Measurements from ENCODE around the gene H1-8. TPM values are rescaled to one million over a fixed set of nuclear protein-coding genes. Genes with fewer than 3 reads are reported as not detected.

Gene H1-8
- total RNA-seq, 4 donors from 2014 or later, result not detected

- peak overlapping the region in 1 of 4 donors; percentile 17 for H3K27ac ChIP-seq
- H3K4me3 ChIP-seq, result no peak overlapping the region
- H3K4me1 ChIP-seq, result peaks cover 0 to 29% (median 24%) of the 10 kb centered on the region in 4 donors
- no peak for DNase-seq (ENCODE audit: low spot score in 2 of 2)
- peaks cover 0 to 100% (median 6%) of the 10 kb centered on the region in 3 donors for H3K36me3 ChIP-seq
- no peaks in the 10 kb centered on the region for H3K27me3 ChIP-seq
- WGBS, 2 donors, result 79 to 94% methylated on average over 9 to 14 of the region's 14 CpGs
- no peaks in the 10 kb centered on the region for H3K9me3 ChIP-seq
- TF ChIP-seq POLR2A (IDR thresholded peaks at IDR 0.05), result no peak
- no peak for TF ChIP-seq EP300 (IDR thresholded peaks at IDR 0.05)
- TF ChIP-seq, protein P1, sequence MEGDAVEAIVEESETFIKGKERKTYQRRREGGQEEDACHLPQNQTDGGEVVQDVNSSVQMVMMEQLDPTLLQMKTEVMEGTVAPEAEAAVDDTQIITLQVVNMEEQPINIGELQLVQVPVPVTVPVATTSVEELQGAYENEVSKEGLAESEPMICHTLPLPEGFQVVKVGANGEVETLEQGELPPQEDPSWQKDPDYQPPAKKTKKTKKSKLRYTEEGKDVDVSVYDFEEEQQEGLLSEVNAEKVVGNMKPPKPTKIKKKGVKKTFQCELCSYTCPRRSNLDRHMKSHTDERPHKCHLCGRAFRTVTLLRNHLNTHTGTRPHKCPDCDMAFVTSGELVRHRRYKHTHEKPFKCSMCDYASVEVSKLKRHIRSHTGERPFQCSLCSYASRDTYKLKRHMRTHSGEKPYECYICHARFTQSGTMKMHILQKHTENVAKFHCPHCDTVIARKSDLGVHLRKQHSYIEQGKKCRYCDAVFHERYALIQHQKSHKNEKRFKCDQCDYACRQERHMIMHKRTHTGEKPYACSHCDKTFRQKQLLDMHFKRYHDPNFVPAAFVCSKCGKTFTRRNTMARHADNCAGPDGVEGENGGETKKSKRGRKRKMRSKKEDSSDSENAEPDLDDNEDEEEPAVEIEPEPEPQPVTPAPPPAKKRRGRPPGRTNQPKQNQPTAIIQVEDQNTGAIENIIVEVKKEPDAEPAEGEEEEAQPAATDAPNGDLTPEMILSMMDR (IDR thresholded peaks at IDR 0.05), result no peak
Observed at GRCh38 chr3:129573493-129573892, 30.5 kb downstream of the H1-8 start.

DNA sequence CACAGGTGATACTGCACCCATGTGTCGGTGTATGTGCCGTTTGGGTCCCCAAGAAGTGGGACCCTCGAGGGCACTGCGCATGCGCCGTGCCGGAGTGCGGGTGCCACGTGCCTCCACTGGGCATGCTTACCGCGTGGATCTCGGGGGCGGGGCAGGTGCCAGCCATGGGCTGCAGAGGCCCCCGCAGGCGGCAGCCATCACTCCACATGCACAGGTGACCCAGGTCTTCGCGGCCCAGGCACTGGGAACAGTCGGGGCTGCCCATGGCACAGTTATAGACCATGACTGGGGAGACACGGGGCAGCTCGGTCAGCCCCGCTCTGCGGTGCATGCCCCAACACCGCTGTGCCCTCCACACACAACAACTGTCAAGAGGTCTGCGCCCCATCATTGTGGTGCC is 31.2 kb downstream of the H1-8 start:
- WGBS, 2 donors, result 87 to 95% methylated on average over 10 to 13 of the region's 24 CpGs
- Histone ChIP-seq H3K27ac (peak overlapping the region in 1 of 4 donors; percentile 84), H3K36me3 (peaks cover 0 to 100% (median 6%) of the 10 kb centered on the region in 3 donors), H3K4me1 (peaks cover 0 to 36% (median 27%) of the 10 kb centered on the region in 4 donors), H3K27me3 (no peaks in the 10 kb centered on the region), H3K9me3 (no peaks in the 10 kb centered on the region), H3K4me3 (no peak overlapping the region)
- DNase-seq (ENCODE audit: low spot score in 2 of 2), result no peak
- TF ChIP-seq POLR2A (IDR thresholded peaks at IDR 0.05) (no peak), EP300 (IDR thresholded peaks at IDR 0.05) (no peak)
- TF ChIP-seq, protein P1 (IDR thresholded peaks at IDR 0.05), result no peak

- no peak overlapping the region for H3K4me3 ChIP-seq
- H3K4me1 ChIP-seq, result peaks cover 0 to 45% (median 33%) of the 10 kb centered on the region in 4 donors
- H3K36me3 ChIP-seq, result peaks cover 0 to 100% (median 6%) of the 10 kb centered on the region in 3 donors
- no peak for DNase-seq (ENCODE audit: low spot score in 2 of 2)
- H3K27me3 ChIP-seq, result no peaks in the 10 kb centered on the region
- TF ChIP-seq, protein P1 (IDR thresholded peaks at IDR 0.05), result no peak
- no peak for TF ChIP-seq POLR2A (IDR thresholded peaks at IDR 0.05)
- TF ChIP-seq EP300 (IDR thresholded peaks at IDR 0.05), result no peak
- peak overlapping the region in 3 of 4 donors; percentile 84 to 91 (median 89) for H3K27ac ChIP-seq
- WGBS, 2 donors, result 76 to 77% methylated on average over 14 to 19 of the region's 19 CpGs
- no peaks in the 10 kb centered on the region for H3K9me3 ChIP-seq
Observed at GRCh38 chr3:129575233-129575996, 32.4 kb downstream of the H1-8 start.

- peaks cover 0 to 100% (median 6%) of the 10 kb centered on the region in 3 donors for H3K36me3 ChIP-seq
- no peaks in the 10 kb centered on the region for H3K9me3 ChIP-seq
- TF ChIP-seq, protein P1 (IDR thresholded peaks at IDR 0.05), result no peak
- TF ChIP-seq EP300 (IDR thresholded peaks at IDR 0.05) (no peak), POLR2A (IDR thresholded peaks at IDR 0.05) (no peak)
- 72 to 74% methylated on average over 8 to 10 of the region's 10 CpGs for WGBS, 2 donors
- peaks cover 0 to 45% (median 33%) of the 10 kb centered on the region in 4 donors for H3K4me1 ChIP-seq
- peak overlapping the region in 3 of 4 donors; percentile 84 to 91 (median 89) for H3K27ac ChIP-seq
- no peak overlapping the region for H3K4me3 ChIP-seq
- H3K27me3 ChIP-seq, result no peaks in the 10 kb centered on the region
- no peak for DNase-seq (ENCODE audit: low spot score in 2 of 2)
Observed at GRCh38 chr3:129575997-129576384, 33.0 kb downstream of the H1-8 start.

All from tibial nerve (tissue), 4 donors.